ENCODE measurements around the gene DHX29.
"Not testable (repeated sequence)": the region's sequence is repeated elsewhere in the genome, so short reads cannot be mapped to it uniquely, and the experiment has no call there.

The DHX29 gene, protein sequence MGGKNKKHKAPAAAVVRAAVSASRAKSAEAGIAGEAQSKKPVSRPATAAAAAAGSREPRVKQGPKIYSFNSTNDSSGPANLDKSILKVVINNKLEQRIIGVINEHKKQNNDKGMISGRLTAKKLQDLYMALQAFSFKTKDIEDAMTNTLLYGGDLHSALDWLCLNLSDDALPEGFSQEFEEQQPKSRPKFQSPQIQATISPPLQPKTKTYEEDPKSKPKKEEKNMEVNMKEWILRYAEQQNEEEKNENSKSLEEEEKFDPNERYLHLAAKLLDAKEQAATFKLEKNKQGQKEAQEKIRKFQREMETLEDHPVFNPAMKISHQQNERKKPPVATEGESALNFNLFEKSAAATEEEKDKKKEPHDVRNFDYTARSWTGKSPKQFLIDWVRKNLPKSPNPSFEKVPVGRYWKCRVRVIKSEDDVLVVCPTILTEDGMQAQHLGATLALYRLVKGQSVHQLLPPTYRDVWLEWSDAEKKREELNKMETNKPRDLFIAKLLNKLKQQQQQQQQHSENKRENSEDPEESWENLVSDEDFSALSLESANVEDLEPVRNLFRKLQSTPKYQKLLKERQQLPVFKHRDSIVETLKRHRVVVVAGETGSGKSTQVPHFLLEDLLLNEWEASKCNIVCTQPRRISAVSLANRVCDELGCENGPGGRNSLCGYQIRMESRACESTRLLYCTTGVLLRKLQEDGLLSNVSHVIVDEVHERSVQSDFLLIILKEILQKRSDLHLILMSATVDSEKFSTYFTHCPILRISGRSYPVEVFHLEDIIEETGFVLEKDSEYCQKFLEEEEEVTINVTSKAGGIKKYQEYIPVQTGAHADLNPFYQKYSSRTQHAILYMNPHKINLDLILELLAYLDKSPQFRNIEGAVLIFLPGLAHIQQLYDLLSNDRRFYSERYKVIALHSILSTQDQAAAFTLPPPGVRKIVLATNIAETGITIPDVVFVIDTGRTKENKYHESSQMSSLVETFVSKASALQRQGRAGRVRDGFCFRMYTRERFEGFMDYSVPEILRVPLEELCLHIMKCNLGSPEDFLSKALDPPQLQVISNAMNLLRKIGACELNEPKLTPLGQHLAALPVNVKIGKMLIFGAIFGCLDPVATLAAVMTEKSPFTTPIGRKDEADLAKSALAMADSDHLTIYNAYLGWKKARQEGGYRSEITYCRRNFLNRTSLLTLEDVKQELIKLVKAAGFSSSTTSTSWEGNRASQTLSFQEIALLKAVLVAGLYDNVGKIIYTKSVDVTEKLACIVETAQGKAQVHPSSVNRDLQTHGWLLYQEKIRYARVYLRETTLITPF (N-terminal part only)

DNA sequence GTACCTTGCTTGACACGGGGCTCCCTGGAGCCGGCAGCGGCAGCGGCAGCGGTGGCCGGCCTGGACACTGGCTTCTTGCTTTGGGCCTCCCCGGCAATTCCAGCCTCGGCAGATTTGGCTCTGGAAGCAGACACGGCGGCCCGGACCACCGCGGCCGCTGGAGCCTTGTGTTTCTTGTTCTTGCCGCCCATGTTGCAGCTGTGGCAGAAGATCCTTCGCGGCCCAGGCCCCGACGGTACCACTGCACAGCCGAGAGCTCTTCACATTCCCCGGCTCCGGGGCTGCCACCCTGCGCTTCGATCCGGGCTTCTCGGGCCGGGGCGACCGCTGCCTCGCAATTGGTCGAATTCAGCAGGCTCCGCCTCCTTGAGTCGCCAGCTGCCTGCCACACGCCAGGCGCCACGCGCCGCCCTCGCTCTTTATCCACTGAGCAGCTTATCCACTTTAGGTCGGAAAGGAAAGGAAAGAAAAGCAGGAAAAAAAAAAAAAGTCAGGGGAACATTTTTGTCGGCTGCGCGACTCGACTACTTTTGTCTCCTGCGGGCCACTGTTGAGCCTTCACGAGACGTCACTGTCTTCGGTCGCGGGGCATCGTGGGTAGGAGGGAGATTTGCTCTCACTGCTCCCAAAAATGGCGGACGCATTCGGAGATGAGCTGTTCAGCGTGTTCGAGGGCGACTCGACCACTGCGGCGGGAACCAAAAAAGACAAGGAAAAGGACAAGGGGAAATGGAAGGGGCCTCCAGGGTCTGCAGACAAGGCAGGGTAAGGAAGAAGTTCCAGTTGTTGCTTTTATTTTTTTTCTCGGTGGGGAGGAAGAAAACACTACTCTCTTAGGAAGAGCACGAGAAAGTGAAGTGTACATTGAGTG is at the start of gene DHX29, which contains the start of gene MTREX:
Gene DHX29 (minus strand): TSS at position 312 of the 871 bp plus-strand sequence. CDS start 121 bp downstream, at position 191.
Gene MTREX (plus strand): TSS at position 607 of the 871 bp plus-strand sequence. CDS start 25 bp downstream, at position 632.
- peak; percentile 97 for DNase-seq (ENCODE audit: low read depth, low spot score)

GRCh38 chr5:55356896-55357295 is 49.4 kb upstream of the DHX29 start:
- no peak for DNase-seq (ENCODE audit: low read depth, low spot score)

GRCh38 chr5:55350754-55351153 is 43.3 kb upstream of the DHX29 start:
- no peak for DNase-seq (ENCODE audit: low read depth, low spot score)

DNA sequence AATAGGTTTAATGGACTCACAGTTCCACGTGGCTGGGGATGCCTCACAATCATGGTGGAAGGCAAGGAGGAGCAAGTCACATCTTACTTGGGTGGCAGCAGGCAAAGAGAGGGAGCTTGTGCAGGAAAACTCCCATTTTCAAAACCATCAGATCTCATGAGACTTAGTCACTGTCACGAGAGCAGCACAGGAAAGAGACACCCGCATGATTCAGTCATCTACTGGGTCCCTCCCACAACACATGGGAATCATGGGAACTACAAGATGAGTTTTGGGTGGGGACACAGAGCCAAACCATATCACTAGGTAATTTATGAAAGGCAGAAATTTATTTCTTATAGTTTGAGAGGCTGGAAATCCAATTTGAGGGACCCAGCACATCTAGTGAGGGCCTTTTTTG is 40.3 kb upstream of the DHX29 start:
- DNase-seq (ENCODE audit: low read depth, low spot score) = no peak

- no peak for DNase-seq (ENCODE audit: low read depth, low spot score)
Observed at GRCh38 chr5:55345327-55345726, 37.8 kb upstream of the DHX29 start.

GRCh38 chr5:55344392-55344992 is 37.0 kb upstream of the DHX29 start:
- DNase-seq (ENCODE audit: low read depth, low spot score) = peak; percentile 81

GRCh38 chr5:55343609-55344008 is 36.1 kb upstream of the DHX29 start:
- DNase-seq (ENCODE audit: low read depth, low spot score) = no peak

GRCh38 chr5:55343107-55343506 is 35.6 kb upstream of the DHX29 start:
- no peak for DNase-seq (ENCODE audit: low read depth, low spot score)

DNA sequence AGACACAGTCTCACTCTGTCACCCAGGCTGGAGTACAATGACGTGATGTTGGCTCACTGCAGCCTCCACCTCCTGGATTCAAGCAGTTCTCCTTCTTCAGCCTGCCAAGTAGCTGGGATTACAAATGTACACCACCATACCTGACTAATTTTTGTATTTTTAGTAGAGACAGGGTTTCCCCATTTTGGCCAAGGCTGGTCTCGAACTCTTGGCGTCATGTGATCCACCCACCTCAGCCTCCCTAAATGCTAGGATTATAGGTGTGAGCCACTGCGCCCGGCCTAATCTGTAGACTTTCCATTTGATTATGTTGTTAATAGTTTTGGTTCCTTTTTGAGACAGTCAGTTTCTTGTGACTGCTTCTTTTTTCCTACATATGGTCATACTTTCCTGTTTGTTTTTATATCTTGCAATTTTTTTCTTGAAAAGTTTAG is 31.3 kb upstream of the DHX29 start:
- DNase-seq (ENCODE audit: low read depth, low spot score) = no peak

DNA sequence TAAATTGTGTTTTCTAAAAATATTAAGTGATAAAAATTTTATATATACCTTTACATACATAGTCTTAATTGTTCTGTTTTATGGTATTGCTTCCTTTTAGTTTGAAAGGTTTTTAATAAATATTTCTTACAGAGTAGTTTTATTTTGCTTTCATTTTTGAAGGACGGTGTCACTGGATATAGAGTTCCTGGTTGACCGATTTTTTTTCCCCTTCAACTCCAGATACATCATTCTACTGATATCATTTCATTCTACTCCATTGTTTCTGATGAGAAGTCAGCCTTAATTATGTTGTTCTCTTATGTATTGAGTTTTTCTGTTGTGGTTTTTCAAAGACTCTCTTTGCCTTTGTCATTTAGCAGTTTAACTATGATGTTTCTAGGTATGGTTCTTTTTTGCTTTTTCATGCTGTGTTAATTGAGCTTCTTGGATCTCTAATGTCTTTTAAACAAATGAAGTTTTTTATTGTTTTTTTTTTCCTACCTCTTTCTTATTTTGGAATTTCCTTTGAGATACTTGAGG is 30.7 kb upstream of the DHX29 start:
- DNase-seq (ENCODE audit: low read depth, low spot score) = no peak

DNA sequence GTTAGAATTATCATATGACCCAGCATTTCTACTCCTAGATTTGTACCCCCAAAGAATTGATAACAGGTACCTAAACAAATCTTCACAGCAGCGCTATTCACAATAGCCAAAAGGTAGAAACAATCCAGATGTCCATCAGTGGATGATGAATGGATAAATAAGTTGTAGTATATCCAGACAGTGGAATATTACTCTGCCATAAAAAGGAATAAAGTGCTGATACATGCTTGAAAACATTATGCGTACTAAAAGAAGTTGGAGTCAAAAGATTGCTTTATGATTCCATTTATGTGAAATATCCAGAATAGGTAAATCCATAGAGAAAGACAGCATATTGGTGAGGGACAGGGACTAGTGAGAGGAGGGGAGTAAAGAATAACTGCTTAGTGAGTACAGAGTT is 26.3 kb upstream of the DHX29 start:
- no peak for DNase-seq (ENCODE audit: low read depth, low spot score)

DNA sequence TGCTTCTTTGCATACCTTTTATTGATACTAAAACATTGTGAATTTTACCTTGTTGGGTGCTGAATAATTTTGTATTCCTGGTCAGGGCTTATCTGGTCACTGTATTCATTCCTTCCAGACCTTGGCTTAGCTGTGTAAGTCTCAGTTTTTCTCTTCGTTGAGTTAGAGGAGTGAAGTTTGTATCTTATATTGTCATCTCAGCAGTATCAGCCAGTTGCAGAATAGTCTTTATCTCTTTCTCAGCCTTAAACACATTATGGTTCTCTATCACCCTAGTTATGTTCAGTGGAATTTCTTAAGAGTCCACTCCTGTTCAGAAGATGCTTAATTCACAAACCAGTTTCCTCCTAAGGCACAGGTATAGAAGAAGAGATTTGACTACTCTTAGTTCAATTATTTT is 25.5 kb upstream of the DHX29 start:
- no peak for DNase-seq (ENCODE audit: low read depth, low spot score)

GRCh38 chr5:55331321-55331720 is 23.8 kb upstream of the DHX29 start:
- no peak for DNase-seq (ENCODE audit: low read depth, low spot score)

DNA sequence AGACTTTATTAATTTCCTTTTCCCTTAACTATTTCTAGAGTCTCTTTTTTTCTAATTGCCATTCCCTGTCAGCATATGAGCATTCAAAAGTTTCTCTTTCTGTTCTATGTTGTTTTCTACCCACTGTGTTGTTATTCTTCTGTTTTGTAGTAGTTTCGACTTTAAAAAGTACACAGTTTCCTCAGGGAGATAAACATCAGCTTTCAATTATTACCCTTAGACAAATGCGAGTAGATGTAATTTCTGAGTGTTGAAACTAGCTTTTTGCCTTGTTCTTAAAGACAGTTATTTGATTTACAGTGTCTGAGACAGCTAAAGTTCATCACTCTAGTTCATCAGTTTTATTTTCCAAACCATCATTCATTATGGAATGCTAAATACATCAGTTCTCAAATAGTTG is 19.8 kb upstream of the DHX29 start:
- no peak for DNase-seq (ENCODE audit: low read depth, low spot score)

- no peak for DNase-seq (ENCODE audit: low read depth, low spot score)
Observed at GRCh38 chr5:55325621-55326020, 18.1 kb upstream of the DHX29 start.

DNA sequence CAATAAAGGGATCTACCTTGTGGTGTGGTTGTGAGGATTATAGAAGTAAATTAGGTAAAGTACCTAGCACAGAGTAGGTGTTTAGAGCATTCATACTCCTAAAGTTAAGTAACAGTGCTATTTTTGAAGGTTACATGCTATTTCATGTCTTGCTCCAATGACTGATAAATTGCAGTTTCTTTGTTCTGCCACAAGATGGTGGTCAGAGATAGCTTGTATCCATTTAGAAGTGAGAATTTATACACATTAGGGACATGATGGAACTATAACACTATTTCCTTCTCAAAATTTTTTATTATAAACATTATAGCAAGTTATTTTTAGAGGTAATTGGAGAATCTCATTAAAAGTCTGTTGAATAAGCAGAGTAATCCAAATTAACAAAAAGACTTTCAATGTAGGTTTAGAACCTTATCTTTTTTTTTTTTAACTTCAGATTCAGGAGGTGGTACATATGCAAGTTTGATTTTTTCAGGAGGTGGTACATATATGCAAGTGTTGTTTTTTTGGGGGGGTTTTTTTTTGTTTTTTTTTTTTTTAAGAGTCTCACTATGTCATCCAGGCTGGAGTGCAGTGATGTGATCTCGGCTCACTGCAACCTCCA is 17.4 kb upstream of the DHX29 start:
- DNase-seq (ENCODE audit: low read depth, low spot score) = peak; percentile 63

DNA sequence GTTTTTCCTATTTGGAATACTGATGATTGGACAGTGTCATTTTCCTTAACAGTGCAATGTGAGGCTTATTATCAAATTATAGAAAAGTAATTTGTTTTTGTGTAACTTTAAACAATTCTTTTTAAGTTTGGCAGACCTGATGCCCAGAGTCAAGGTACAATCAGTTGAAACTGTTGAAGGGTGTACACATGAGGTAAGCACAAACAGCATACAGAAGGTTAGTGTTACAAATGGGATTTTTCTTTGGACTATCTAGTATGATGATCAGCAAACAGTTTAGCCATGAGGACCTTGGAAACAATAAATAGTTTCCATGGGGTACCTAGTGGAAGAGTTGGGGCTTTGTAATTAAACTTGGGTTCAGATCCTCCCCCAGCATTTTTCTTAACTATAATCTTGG is 16.5 kb upstream of the DHX29 start:
- no peak for DNase-seq (ENCODE audit: low read depth, low spot score)

DNA sequence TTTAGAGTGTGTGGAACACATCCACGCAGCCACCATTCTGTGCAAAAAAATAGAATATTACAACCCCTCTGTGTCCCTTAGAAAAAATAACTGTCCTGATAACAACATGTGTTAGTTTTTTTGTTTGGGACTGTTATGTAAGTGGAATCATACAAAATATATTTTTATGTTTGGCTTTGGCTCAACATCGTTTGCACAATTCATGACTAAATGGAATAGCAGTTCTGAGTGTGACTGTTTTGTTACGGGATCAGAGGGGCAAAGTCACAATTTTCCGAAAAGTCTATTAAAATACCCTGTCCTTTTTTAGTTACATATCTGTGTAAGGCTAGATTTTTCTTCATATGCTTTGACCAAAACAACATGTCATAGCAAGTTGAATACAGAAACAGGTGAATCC is 13.1 kb upstream of the DHX29 start:
- DNase-seq (ENCODE audit: low read depth, low spot score) = no peak

- no peak for DNase-seq (ENCODE audit: low read depth, low spot score)
Observed at GRCh38 chr5:55319491-55319890, 12.0 kb upstream of the DHX29 start.

GRCh38 chr5:55318237-55318636 is 10.7 kb upstream of the DHX29 start:
- not testable (repeated sequence) for DNase-seq (ENCODE audit: low read depth, low spot score)

Data from astrocyte of the hippocampus (primary cell).